Loucy (cell line): ENCODE measurements around the gene RCOR2.

Source experiments
- H2AFZ ChIP-seq: fragments of 200-600 bp; sonication (generic); 2 replicates; pipeline ENCODE4 v1.6.0; 2016; ENCODE audit warnings: antibody characterized with exemption, mild to moderate bottlenecking, low read length, moderate library complexity
- H3F3A ChIP-seq: fragments of 200-600 bp; 2 replicates; pipeline ENCODE4 v1.6.0; 2016; ENCODE audit warnings: antibody characterized with exemption, low read depth, mild to moderate bottlenecking
- H3K27me3 ChIP-seq: fragments of 200-600 bp; sonication (generic); 2 replicates; pipeline ENCODE4 v1.6.1; 2014; ENCODE audit warnings: low read length, mild to moderate bottlenecking; ENCODE audit not compliant: insufficient read depth, poor library complexity, severe bottlenecking
- H3K36me3 ChIP-seq: fragments of 200-600 bp; sonication (generic); 2 replicates; pipeline ENCODE4 v1.6.1; 2016; ENCODE audit warnings: low read length; ENCODE audit not compliant: insufficient read depth
- H3K4me1 ChIP-seq: fragments of 200-600 bp; sonication (generic); 2 replicates; pipeline ENCODE4 v1.5.1; 2014; ENCODE audit warnings: low read length, mild to moderate bottlenecking; ENCODE audit not compliant: insufficient read depth, poor library complexity, severe bottlenecking
- H3K4me2 ChIP-seq: fragments of 200-600 bp; sonication (generic); 2 replicates; pipeline ENCODE4 v1.6.0; 2014; ENCODE audit warnings: antibody characterized with exemption, low read length, low read depth, mild to moderate bottlenecking; ENCODE audit not compliant: poor library complexity, severe bottlenecking
- H3K4me3 ChIP-seq: fragments of 200-600 bp; sonication (generic); 2 replicates; pipeline ENCODE4 v1.5.1; 2014; ENCODE audit warnings: low read length, mild to moderate bottlenecking, mixed read lengths; ENCODE audit not compliant: poor library complexity, severe bottlenecking
- H3K79me2 ChIP-seq: fragments of 200-600 bp; sonication (generic); 2 replicates; pipeline ENCODE4 v1.6.1; 2014; ENCODE audit warnings: low read length; ENCODE audit not compliant: insufficient read depth
- H3K9ac ChIP-seq: fragments of 200-600 bp; sonication (generic); 2 replicates; pipeline ENCODE4 v1.6.0; 2014; ENCODE audit warnings: mild to moderate bottlenecking, low read depth, low read length, moderate library complexity; ENCODE audit not compliant: poor library complexity, severe bottlenecking
- H3K9me2 ChIP-seq: fragments of 200-600 bp; sonication (generic); replicated peaks from 2 replicates; pipeline ENCODE4 v1.6.1; 2016; ENCODE audit warnings: low read depth, low read length, mixed read lengths
- H3K9me3 ChIP-seq: fragments of 200-600 bp; sonication (generic); 2 replicates; pipeline ENCODE4 v1.6.1; 2014; ENCODE audit warnings: mild to moderate bottlenecking, antibody characterized with exemption, low read length, low read depth; ENCODE audit not compliant: insufficient read depth
- H4K20me1 ChIP-seq: fragments of 200-600 bp; sonication (generic); 2 replicates; pipeline ENCODE4 v1.6.0; 2014; ENCODE audit warnings: antibody characterized with exemption, low read length, mild to moderate bottlenecking; ENCODE audit not compliant: insufficient read depth, poor library complexity, severe bottlenecking
- EZH2phosphoT487 ChIP-seq: fragments of 200-600 bp; IDR thresholded peaks from 2 replicates; pipeline ENCODE4 v1.6.1; 2018; ENCODE audit warnings: antibody characterized with exemption, mild to moderate bottlenecking, moderate library complexity, borderline replicate concordance
- TF ChIP-seq, protein P1 (sequence below): fragments of 200-600 bp; sonication (generic); conservative IDR thresholded peaks from 2 replicates; pipeline ENCODE4 v1.5.1; 2014; ENCODE audit warnings: mild to moderate bottlenecking, antibody characterized with exemption, low read length

The RCOR2 gene

DNA sequence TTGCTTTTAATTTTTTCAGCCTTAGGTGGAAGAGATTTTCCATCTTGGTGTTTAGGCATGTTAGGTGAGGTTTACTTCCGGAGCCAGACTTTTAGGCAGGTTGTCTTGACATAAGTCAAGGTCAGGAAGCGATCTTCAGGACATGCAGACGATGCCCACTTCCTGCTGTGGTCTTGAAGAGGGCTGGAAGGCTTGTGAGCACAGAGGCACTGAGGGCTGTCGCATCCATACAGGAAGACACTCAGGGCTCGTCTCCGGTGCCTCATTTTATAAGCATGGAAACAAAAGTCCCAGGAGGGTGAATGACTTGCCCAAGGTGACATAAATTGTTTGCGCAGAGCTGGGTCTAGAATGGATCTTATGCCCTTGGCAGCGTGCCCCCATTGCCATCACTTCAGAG, 47.3 kb downstream of the RCOR2 start:
- Histone ChIP-seq H3K36me3 (peaks cover 6% of the 10 kb centered on the region; the same call in 1 of the 2 replicates), H3K9me2 (no peaks in the 10 kb centered on the region), H3K4me2 (peak overlapping the region; percentile 65), H4K20me1 (peaks cover 54% of the 10 kb centered on the region), H3K27me3 (no peaks in the 10 kb centered on the region), H2AFZ (no peak overlapping the region), H3K4me3 (peak overlapping the region; percentile 42), H3K79me2 (peaks cover 89% of the 10 kb centered on the region), H3F3A (peaks cover 8% of the 10 kb centered on the region), H3K9me3 (no peaks in the 10 kb centered on the region), H3K9ac (peak overlapping the region; percentile 48), H3K4me1 (peaks cover 69% of the 10 kb centered on the region)
- no peak for TF ChIP-seq EZH2phosphoT487
- TF ChIP-seq, protein P1, sequence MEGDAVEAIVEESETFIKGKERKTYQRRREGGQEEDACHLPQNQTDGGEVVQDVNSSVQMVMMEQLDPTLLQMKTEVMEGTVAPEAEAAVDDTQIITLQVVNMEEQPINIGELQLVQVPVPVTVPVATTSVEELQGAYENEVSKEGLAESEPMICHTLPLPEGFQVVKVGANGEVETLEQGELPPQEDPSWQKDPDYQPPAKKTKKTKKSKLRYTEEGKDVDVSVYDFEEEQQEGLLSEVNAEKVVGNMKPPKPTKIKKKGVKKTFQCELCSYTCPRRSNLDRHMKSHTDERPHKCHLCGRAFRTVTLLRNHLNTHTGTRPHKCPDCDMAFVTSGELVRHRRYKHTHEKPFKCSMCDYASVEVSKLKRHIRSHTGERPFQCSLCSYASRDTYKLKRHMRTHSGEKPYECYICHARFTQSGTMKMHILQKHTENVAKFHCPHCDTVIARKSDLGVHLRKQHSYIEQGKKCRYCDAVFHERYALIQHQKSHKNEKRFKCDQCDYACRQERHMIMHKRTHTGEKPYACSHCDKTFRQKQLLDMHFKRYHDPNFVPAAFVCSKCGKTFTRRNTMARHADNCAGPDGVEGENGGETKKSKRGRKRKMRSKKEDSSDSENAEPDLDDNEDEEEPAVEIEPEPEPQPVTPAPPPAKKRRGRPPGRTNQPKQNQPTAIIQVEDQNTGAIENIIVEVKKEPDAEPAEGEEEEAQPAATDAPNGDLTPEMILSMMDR: no peak

GRCh38 chr11:63869171-63869591, 47.8 kb downstream of the RCOR2 start:
- peaks cover 54% of the 10 kb centered on the region for H4K20me1 ChIP-seq
- H3K9ac ChIP-seq: peak overlapping the region; percentile 48
- no peak for TF ChIP-seq EZH2phosphoT487
- TF ChIP-seq, protein P1: no peak
- no peaks in the 10 kb centered on the region for H3K9me3 ChIP-seq
- H3K4me1 ChIP-seq: peaks cover 69% of the 10 kb centered on the region
- H3K27me3 ChIP-seq: no peaks in the 10 kb centered on the region
- H2AFZ ChIP-seq: no peak overlapping the region
- H3K4me2 ChIP-seq: peak overlapping the region; percentile 65
- peaks cover 8% of the 10 kb centered on the region for H3F3A ChIP-seq
- peaks cover 89% of the 10 kb centered on the region for H3K79me2 ChIP-seq
- H3K36me3 ChIP-seq: peaks cover 3% of the 10 kb centered on the region; the same call in 1 of the 2 replicates
- no peaks in the 10 kb centered on the region for H3K9me2 ChIP-seq
- peak overlapping the region; percentile 42 for H3K4me3 ChIP-seq

- peaks cover 54% of the 10 kb centered on the region for H4K20me1 ChIP-seq
- TF ChIP-seq EZH2phosphoT487: no peak
- no peak overlapping the region for H3K4me3 ChIP-seq
- H3K9me2 ChIP-seq: no peaks in the 10 kb centered on the region
- H3K9me3 ChIP-seq: no peaks in the 10 kb centered on the region
- peak overlapping the region; percentile 65 for H3K4me2 ChIP-seq
- H3K27me3 ChIP-seq: no peaks in the 10 kb centered on the region
- peaks cover 3% of the 10 kb centered on the region; the same call in 1 of the 2 replicates for H3K36me3 ChIP-seq
- peaks cover 8% of the 10 kb centered on the region for H3F3A ChIP-seq
- H3K9ac ChIP-seq: no peak overlapping the region
- peaks cover 83% of the 10 kb centered on the region for H3K79me2 ChIP-seq
- H2AFZ ChIP-seq: no peak overlapping the region
- H3K4me1 ChIP-seq: peaks cover 69% of the 10 kb centered on the region
These were observed 48.4 kb downstream of the RCOR2 start for GRCh38 chr11:63868399-63869064.

DNA sequence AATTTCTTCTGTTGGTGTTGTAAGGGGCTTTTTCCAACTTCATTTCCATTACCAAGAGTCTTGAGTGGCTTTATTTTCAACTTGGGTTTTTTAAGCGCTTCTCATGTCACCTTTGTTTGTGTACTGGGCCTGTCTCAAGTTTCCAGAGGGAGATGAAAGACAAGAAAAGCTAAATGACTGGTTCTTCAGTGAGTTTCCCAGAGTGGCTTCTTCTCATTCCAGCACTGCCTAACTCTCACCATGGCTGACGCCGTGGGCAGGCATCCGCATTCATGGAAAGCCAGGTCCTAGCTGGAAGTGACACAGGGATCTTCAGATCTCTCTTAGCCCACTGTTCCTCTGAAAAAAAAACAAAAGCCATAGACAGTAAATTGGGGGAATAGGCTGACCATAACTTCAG, 49.5 kb downstream of the RCOR2 start:
- Histone ChIP-seq H3K79me2 (peaks cover 78% of the 10 kb centered on the region), H3K4me1 (peaks cover 76% of the 10 kb centered on the region), H3K27me3 (no peaks in the 10 kb centered on the region), H3K9ac (no peak overlapping the region), H3K4me3 (no peak overlapping the region), H3K9me2 (no peaks in the 10 kb centered on the region), H2AFZ (no peak overlapping the region), H3K36me3 (peaks cover 9% of the 10 kb centered on the region; the same call in 1 of the 2 replicates), H4K20me1 (peaks cover 50% of the 10 kb centered on the region), H3K9me3 (no peaks in the 10 kb centered on the region), H3F3A (peaks cover 8% of the 10 kb centered on the region), H3K4me2 (no peak overlapping the region)
- TF ChIP-seq, protein P1: no peak
- TF ChIP-seq EZH2phosphoT487: no peak
